Measurements from ENCODE around the gene SLC4A4. TPM values are rescaled to one million over a fixed set of nuclear protein-coding genes. Genes with fewer than 3 reads are reported as not detected.

Gene SLC4A4
- total and polyA plus RNA-seq, 9 donors = 0.23 to 8.3 (median 1.4) TPM

DNA sequence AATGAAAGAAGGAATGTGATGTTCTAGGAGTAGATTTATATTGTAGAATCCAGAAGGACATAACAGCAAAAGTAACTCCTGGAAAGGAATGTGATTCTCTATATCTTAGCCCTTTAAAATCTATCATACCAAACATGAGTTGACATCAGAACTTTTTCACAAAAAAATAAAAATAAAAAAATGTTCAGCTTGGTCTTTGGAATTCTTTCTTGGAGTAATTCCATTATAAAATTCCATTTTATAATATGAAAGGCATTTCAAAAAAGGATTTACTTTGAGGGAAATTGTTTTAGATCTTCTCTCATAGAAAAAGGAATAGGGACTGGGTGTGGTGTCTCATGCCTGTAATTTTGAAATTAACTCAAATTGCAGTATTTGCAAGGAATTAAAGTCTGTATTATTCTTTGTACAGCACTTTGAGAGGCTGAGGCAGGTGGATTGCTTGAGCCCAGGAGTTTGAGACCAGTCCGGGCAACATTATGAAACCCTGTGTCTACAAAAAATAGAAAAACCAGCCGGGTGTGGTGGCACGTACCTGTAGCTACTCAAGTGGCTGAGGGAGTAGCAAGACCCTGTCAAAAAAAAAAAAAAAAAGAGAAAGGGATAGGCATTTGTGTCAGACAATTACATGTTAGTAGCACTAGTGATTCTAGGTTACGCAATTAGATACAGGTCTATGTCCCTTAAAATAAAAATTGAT, 134.9 kb downstream of the SLC4A4 start:
- DNase-seq = no peak
- no peak overlapping the region for H3K27ac ChIP-seq
- no peaks in the 10 kb centered on the region for H3K36me3 ChIP-seq
- 77 to 89% (median 89%) methylated on average over 4 of the region's 4 CpGs for WGBS, 3 donors
- no peaks in the 10 kb centered on the region for H3K27me3 ChIP-seq
- TF ChIP-seq EP300 (IDR thresholded peaks at IDR 0.05) (no peak), CTCF (IDR thresholded peaks at IDR 0.05) (no peak), POLR2A (IDR thresholded peaks at IDR 0.05) (no peak)
- H3K4me1 ChIP-seq (ENCODE audit: insufficient read depth) = no peaks in the 10 kb centered on the region
- no peak overlapping the region for H3K4me3 ChIP-seq
- intact Hi-C loops (cut with DNase I) = no loop called here
- H3K9me3 ChIP-seq = no peaks in the 10 kb centered on the region

DNA sequence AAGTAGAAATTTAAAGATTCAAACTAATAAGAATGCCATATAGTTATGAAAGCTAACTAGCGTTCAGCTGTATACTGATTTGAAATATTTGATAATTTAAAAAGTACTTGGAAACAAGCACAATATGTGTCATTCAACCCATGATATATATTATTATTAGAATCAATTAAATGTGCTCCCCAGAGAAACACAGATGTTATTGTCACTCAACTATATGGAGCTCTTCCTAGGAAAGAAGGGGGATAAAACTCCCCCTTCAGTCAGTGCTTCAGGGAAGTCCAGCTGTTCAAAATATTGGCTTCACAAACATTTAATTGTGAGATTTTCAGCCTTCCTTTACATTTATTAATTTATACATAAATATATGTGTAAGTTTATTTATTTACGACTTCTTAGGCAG, 135.9 kb downstream of the SLC4A4 start:
- Histone ChIP-seq H3K4me1 (ENCODE audit: insufficient read depth) (no peaks in the 10 kb centered on the region), H3K36me3 (no peaks in the 10 kb centered on the region), H3K4me3 (no peak overlapping the region), H3K9me3 (no peaks in the 10 kb centered on the region), H3K27ac (no peak overlapping the region), H3K27me3 (no peaks in the 10 kb centered on the region)
- intact Hi-C loops (cut with DNase I) = no loop called here
- TF ChIP-seq EP300 (IDR thresholded peaks at IDR 0.05) (no peak), POLR2A (IDR thresholded peaks at IDR 0.05) (no peak), CTCF (IDR thresholded peaks at IDR 0.05) (no peak)
- WGBS, 3 donors = 93 to 95% (median 93%) methylated on average over 2 of the region's 2 CpGs
- DNase-seq = no peak

DNA sequence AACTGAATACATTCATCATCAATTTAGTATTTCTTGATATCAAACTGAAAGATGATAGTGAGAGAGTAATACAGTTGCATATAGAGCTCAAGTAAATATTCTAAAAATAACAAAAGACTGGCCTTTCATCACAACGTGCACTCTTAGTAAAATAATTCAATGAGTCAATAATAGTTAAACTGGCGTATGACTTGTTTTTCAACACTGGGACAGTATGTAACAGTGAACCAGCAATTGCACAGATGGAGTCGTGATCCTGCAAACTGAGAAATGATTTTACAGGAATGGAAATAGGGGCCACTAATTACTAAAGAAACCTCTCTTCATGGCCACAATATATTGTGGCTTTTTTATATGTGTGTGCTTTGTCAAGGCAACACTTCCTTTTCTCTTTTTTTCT, 137.4 kb downstream of the SLC4A4 start:
- Histone ChIP-seq H3K27me3 (no peaks in the 10 kb centered on the region), H3K36me3 (no peaks in the 10 kb centered on the region), H3K27ac (no peak overlapping the region), H3K4me1 (ENCODE audit: insufficient read depth) (no peaks in the 10 kb centered on the region), H3K9me3 (no peaks in the 10 kb centered on the region), H3K4me3 (no peak overlapping the region)
- no peak for DNase-seq
- no peak for TF ChIP-seq EP300 (IDR thresholded peaks at IDR 0.05)
- TF ChIP-seq CTCF (IDR thresholded peaks at IDR 0.05) = no peak
- no peak for TF ChIP-seq POLR2A (IDR thresholded peaks at IDR 0.05)
- 72 to 74% (median 73%) methylated on average over 3 of the region's 3 CpGs for WGBS, 3 donors
- intact Hi-C loops (cut with DNase I) = no loop called here

- Histone ChIP-seq H3K27ac (no peak overlapping the region), H3K27me3 (no peaks in the 10 kb centered on the region), H3K4me1 (ENCODE audit: insufficient read depth) (no peaks in the 10 kb centered on the region), H3K9me3 (no peaks in the 10 kb centered on the region), H3K36me3 (no peaks in the 10 kb centered on the region), H3K4me3 (no peak overlapping the region)
- no peak for DNase-seq
- intact Hi-C loops (cut with DNase I) = no loop called here
- 55 to 68% (median 59%) methylated on average over 4 of the region's 4 CpGs for WGBS, 3 donors
- TF ChIP-seq POLR2A (IDR thresholded peaks at IDR 0.05) (no peak), EP300 (IDR thresholded peaks at IDR 0.05) (no peak), CTCF (IDR thresholded peaks at IDR 0.05) (no peak)
Measured at GRCh38 chr4:71486550-71487343, 147.9 kb downstream of the SLC4A4 start.
